Measurements from ENCODE around the gene EXTL1.

Gene EXTL1

GRCh38 chr1:26075421-26076144, 54.0 kb downstream of the EXTL1 start:
- no peak for DNase-seq (ENCODE audit: low spot score)
- no peak for TF ChIP-seq CTCF (IDR thresholded peaks at IDR 0.05; ENCODE audit: extremely low read depth, missing control alignments)

- DNase-seq (ENCODE audit: low spot score) = no peak
- no peak for TF ChIP-seq CTCF (IDR thresholded peaks at IDR 0.05; ENCODE audit: extremely low read depth, missing control alignments)
Observed at GRCh38 chr1:26077524-26077923, 55.9 kb downstream of the EXTL1 start.

GRCh38 chr1:26078286-26079177, 57.0 kb downstream of the EXTL1 start:
- no peak for TF ChIP-seq CTCF (IDR thresholded peaks at IDR 0.05; ENCODE audit: extremely low read depth, missing control alignments)
- DNase-seq (ENCODE audit: low spot score) = no peak

- TF ChIP-seq CTCF (IDR thresholded peaks at IDR 0.05; ENCODE audit: extremely low read depth, missing control alignments) = no peak
- DNase-seq (ENCODE audit: low spot score) = no peak
Observed at GRCh38 chr1:26079178-26079563, 57.6 kb downstream of the EXTL1 start.

GRCh38 chr1:26079960-26080814, 58.6 kb downstream of the EXTL1 start:
- no peak for DNase-seq (ENCODE audit: low spot score)
- TF ChIP-seq CTCF (IDR thresholded peaks at IDR 0.05; ENCODE audit: extremely low read depth, missing control alignments) = no peak

GRCh38 chr1:26081267-26082019, 59.9 kb downstream of the EXTL1 start:
- TF ChIP-seq CTCF (IDR thresholded peaks at IDR 0.05; ENCODE audit: extremely low read depth, missing control alignments) = no peak
- DNase-seq (ENCODE audit: low spot score) = no peak
